Loucy (cell line): Measurements from ENCODE around the gene GRP.

Experiments used
- H2AFZ ChIP-seq: fragments of 200-600 bp; sonication (generic); 2 replicates; pipeline ENCODE4 v1.6.0; 2016; ENCODE audit warnings: antibody characterized with exemption, mild to moderate bottlenecking, low read length, moderate library complexity
- H3F3A ChIP-seq: fragments of 200-600 bp; 2 replicates; pipeline ENCODE4 v1.6.0; 2016; ENCODE audit warnings: antibody characterized with exemption, low read depth, mild to moderate bottlenecking
- H3K27me3 ChIP-seq: fragments of 200-600 bp; sonication (generic); 2 replicates; pipeline ENCODE4 v1.6.1; 2014; ENCODE audit warnings: low read length, mild to moderate bottlenecking; ENCODE audit not compliant: insufficient read depth, poor library complexity, severe bottlenecking
- H3K36me3 ChIP-seq: fragments of 200-600 bp; sonication (generic); 2 replicates; pipeline ENCODE4 v1.6.1; 2016; ENCODE audit warnings: low read length; ENCODE audit not compliant: insufficient read depth
- H3K4me1 ChIP-seq: fragments of 200-600 bp; sonication (generic); 2 replicates; pipeline ENCODE4 v1.5.1; 2014; ENCODE audit warnings: low read length, mild to moderate bottlenecking; ENCODE audit not compliant: insufficient read depth, poor library complexity, severe bottlenecking
- H3K4me2 ChIP-seq: fragments of 200-600 bp; sonication (generic); 2 replicates; pipeline ENCODE4 v1.6.0; 2014; ENCODE audit warnings: antibody characterized with exemption, low read length, low read depth, mild to moderate bottlenecking; ENCODE audit not compliant: poor library complexity, severe bottlenecking
- H3K4me3 ChIP-seq: fragments of 200-600 bp; sonication (generic); 2 replicates; pipeline ENCODE4 v1.5.1; 2014; ENCODE audit warnings: low read length, mild to moderate bottlenecking, mixed read lengths; ENCODE audit not compliant: poor library complexity, severe bottlenecking
- H3K79me2 ChIP-seq: fragments of 200-600 bp; sonication (generic); 2 replicates; pipeline ENCODE4 v1.6.1; 2014; ENCODE audit warnings: low read length; ENCODE audit not compliant: insufficient read depth
- H3K9ac ChIP-seq: fragments of 200-600 bp; sonication (generic); 2 replicates; pipeline ENCODE4 v1.6.0; 2014; ENCODE audit warnings: mild to moderate bottlenecking, low read depth, low read length, moderate library complexity; ENCODE audit not compliant: poor library complexity, severe bottlenecking
- H3K9me2 ChIP-seq: fragments of 200-600 bp; sonication (generic); replicated peaks from 2 replicates; pipeline ENCODE4 v1.6.1; 2016; ENCODE audit warnings: low read depth, low read length, mixed read lengths
- H3K9me3 ChIP-seq: fragments of 200-600 bp; sonication (generic); 2 replicates; pipeline ENCODE4 v1.6.1; 2014; ENCODE audit warnings: mild to moderate bottlenecking, antibody characterized with exemption, low read length, low read depth; ENCODE audit not compliant: insufficient read depth
- H4K20me1 ChIP-seq: fragments of 200-600 bp; sonication (generic); 2 replicates; pipeline ENCODE4 v1.6.0; 2014; ENCODE audit warnings: antibody characterized with exemption, low read length, mild to moderate bottlenecking; ENCODE audit not compliant: insufficient read depth, poor library complexity, severe bottlenecking
- EZH2phosphoT487 ChIP-seq: fragments of 200-600 bp; IDR thresholded peaks from 2 replicates; pipeline ENCODE4 v1.6.1; 2018; ENCODE audit warnings: antibody characterized with exemption, mild to moderate bottlenecking, moderate library complexity, borderline replicate concordance
- TF ChIP-seq, protein P1 (sequence below): fragments of 200-600 bp; sonication (generic); conservative IDR thresholded peaks from 2 replicates; pipeline ENCODE4 v1.5.1; 2014; ENCODE audit warnings: mild to moderate bottlenecking, antibody characterized with exemption, low read length

Gene GRP

GRCh38 chr18:59238385-59238784, 18.4 kb downstream of the GRP start:
- H3K79me2 ChIP-seq: no peaks in the 10 kb centered on the region
- no peaks in the 10 kb centered on the region for H3K9me2 ChIP-seq
- H3K4me1 ChIP-seq: no peaks in the 10 kb centered on the region
- no peaks in the 10 kb centered on the region for H3K27me3 ChIP-seq
- TF ChIP-seq, protein P1, sequence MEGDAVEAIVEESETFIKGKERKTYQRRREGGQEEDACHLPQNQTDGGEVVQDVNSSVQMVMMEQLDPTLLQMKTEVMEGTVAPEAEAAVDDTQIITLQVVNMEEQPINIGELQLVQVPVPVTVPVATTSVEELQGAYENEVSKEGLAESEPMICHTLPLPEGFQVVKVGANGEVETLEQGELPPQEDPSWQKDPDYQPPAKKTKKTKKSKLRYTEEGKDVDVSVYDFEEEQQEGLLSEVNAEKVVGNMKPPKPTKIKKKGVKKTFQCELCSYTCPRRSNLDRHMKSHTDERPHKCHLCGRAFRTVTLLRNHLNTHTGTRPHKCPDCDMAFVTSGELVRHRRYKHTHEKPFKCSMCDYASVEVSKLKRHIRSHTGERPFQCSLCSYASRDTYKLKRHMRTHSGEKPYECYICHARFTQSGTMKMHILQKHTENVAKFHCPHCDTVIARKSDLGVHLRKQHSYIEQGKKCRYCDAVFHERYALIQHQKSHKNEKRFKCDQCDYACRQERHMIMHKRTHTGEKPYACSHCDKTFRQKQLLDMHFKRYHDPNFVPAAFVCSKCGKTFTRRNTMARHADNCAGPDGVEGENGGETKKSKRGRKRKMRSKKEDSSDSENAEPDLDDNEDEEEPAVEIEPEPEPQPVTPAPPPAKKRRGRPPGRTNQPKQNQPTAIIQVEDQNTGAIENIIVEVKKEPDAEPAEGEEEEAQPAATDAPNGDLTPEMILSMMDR: no peak
- no peak for TF ChIP-seq EZH2phosphoT487
- no peaks in the 10 kb centered on the region for H4K20me1 ChIP-seq
- no peak overlapping the region for H3K4me2 ChIP-seq
- H3K9ac ChIP-seq: no peak overlapping the region
- no peaks in the 10 kb centered on the region for H3K9me3 ChIP-seq
- no peak overlapping the region for H3K4me3 ChIP-seq
- no peaks in the 10 kb centered on the region for H3F3A ChIP-seq
- no peak overlapping the region for H2AFZ ChIP-seq
- no peaks in the 10 kb centered on the region for H3K36me3 ChIP-seq

GRCh38 chr18:59239642-59240041, 19.7 kb downstream of the GRP start:
- no peaks in the 10 kb centered on the region for H3K9me3 ChIP-seq
- no peak for TF ChIP-seq EZH2phosphoT487
- TF ChIP-seq, protein P1: no peak
- no peak overlapping the region for H3K4me3 ChIP-seq
- no peaks in the 10 kb centered on the region for H3K9me2 ChIP-seq
- no peaks in the 10 kb centered on the region for H3K36me3 ChIP-seq
- H3K9ac ChIP-seq: no peak overlapping the region
- no peaks in the 10 kb centered on the region for H4K20me1 ChIP-seq
- H3K27me3 ChIP-seq: no peaks in the 10 kb centered on the region
- H3K79me2 ChIP-seq: no peaks in the 10 kb centered on the region
- H2AFZ ChIP-seq: no peak overlapping the region
- no peaks in the 10 kb centered on the region for H3F3A ChIP-seq
- no peak overlapping the region for H3K4me2 ChIP-seq
- no peaks in the 10 kb centered on the region for H3K4me1 ChIP-seq

DNA sequence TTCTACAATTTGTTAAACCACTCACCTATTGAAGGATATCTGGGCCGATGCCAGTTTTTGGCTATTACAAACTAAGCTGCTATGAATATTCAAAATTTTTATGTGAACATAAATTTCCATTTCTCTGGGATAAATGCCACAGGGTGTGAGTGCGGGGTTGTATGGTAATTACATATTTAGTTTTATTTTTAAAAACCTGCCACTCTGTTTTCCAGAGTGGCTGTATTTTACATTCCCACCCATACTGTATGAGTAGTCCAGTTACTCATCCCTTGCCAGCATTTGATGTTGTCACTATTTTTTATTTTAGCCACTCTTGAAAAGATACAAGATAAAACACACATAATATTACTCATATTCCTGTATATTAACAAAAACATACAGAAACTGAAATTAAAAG, 22.9 kb downstream of the GRP start:
- Histone ChIP-seq H2AFZ (no peak overlapping the region), H3K9me2 (no peaks in the 10 kb centered on the region), H3F3A (no peaks in the 10 kb centered on the region), H3K4me1 (no peaks in the 10 kb centered on the region), H3K79me2 (no peaks in the 10 kb centered on the region), H3K9me3 (no peaks in the 10 kb centered on the region), H3K9ac (no peak overlapping the region), H3K27me3 (no peaks in the 10 kb centered on the region), H3K4me3 (no peak overlapping the region), H3K36me3 (no peaks in the 10 kb centered on the region), H3K4me2 (no peak overlapping the region), H4K20me1 (no peaks in the 10 kb centered on the region)
- no peak for TF ChIP-seq EZH2phosphoT487
- TF ChIP-seq, protein P1: no peak
